ENCODE data around the gene OCIAD1. TPM values are rescaled to one million over a fixed set of nuclear protein-coding genes. Genes with fewer than 3 reads are reported as not detected.

OCIAD1 gene
- total RNA-seq, 1 experiment from 2014 or later, result 163 TPM

DNA sequence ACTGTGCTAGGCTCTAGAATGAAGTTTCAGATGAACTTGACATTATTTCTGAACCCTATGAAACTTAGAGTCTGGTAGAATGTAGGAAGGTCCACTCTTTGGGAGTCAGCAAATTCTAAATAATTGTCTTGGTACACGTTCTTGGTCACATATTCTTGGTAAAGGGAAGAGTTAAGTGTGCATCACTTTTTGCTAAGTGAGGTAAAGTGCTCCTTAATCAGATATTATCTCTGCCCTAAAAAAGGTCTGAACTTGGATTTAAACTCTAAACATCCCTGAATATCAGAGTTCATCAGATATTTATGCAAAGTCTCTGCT, 68.5 kb downstream of the OCIAD1 start:
- H3K79me2 ChIP-seq (ENCODE audit: insufficient read depth, low read length), result no peaks in the 10 kb centered on the region
- no peak overlapping the region for H3K4me2 ChIP-seq (ENCODE audit: low read length)
- no peaks in the 10 kb centered on the region for H3K9me2 ChIP-seq (ENCODE audit: insufficient read depth)
- ChIA-PET POLR2A (no interaction called here), CTCF (no interaction called here), RAD21 (ENCODE audit: low non-redundant PET in 1 of 2, low total read pairs in 2 of 2, uncharacterized antibody in 2 of 2, unreplicated experiment in 2 of 2) (no interaction called here)
- TF ChIP-seq POLR2A (IDR thresholded peaks at IDR 0.05; ENCODE audit: borderline replicate concordance, extremely low read depth, insufficient read depth, insufficient read length) (no peak), EGR1 (IDR thresholded peaks at IDR 0.05; ENCODE audit: low read depth) (no peak), ZFX (IDR thresholded peaks at IDR 0.05) (no peak), FOSL1 (IDR thresholded peaks at IDR 0.05; ENCODE audit: low read depth) (no peak), ZNF274 (IDR thresholded peaks at IDR 0.05; ENCODE audit: low read depth, low read length) (no peak), ZBTB33 (IDR thresholded peaks at IDR 0.05; ENCODE audit: extremely low read depth, insufficient replicate concordance, low read length) (no peak), ATF3 (IDR thresholded peaks at IDR 0.05) (no peak), TCF7L2 (IDR thresholded peaks at IDR 0.05; ENCODE audit: borderline replicate concordance, extremely low read depth, insufficient read depth, insufficient read length) (no peak), ELF1 (IDR thresholded peaks at IDR 0.05; ENCODE audit: borderline replicate concordance, low read depth) (no peak), SRF (IDR thresholded peaks at IDR 0.05; ENCODE audit: low read depth) (no peak), EZH2 (IDR thresholded peaks at IDR 0.05) (no peak), YY1 (IDR thresholded peaks at IDR 0.05; ENCODE audit: extremely low read depth, insufficient replicate concordance, low read depth, low read length) (no peak), RAD21 (IDR thresholded peaks at IDR 0.05; ENCODE audit: low read depth) (no peak)
- TF ChIP-seq, protein P1, sequence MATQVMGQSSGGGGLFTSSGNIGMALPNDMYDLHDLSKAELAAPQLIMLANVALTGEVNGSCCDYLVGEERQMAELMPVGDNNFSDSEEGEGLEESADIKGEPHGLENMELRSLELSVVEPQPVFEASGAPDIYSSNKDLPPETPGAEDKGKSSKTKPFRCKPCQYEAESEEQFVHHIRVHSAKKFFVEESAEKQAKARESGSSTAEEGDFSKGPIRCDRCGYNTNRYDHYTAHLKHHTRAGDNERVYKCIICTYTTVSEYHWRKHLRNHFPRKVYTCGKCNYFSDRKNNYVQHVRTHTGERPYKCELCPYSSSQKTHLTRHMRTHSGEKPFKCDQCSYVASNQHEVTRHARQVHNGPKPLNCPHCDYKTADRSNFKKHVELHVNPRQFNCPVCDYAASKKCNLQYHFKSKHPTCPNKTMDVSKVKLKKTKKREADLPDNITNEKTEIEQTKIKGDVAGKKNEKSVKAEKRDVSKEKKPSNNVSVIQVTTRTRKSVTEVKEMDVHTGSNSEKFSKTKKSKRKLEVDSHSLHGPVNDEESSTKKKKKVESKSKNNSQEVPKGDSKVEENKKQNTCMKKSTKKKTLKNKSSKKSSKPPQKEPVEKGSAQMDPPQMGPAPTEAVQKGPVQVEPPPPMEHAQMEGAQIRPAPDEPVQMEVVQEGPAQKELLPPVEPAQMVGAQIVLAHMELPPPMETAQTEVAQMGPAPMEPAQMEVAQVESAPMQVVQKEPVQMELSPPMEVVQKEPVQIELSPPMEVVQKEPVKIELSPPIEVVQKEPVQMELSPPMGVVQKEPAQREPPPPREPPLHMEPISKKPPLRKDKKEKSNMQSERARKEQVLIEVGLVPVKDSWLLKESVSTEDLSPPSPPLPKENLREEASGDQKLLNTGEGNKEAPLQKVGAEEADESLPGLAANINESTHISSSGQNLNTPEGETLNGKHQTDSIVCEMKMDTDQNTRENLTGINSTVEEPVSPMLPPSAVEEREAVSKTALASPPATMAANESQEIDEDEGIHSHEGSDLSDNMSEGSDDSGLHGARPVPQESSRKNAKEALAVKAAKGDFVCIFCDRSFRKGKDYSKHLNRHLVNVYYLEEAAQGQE (IDR thresholded peaks at IDR 0.05; ENCODE audit: low read depth), result no peak
- no peaks in the 10 kb centered on the region for H3K9me3 ChIP-seq (ENCODE audit: control insufficient read depth in 1 of 2, insufficient read depth in 1 of 2, low read depth in 1 of 2, low read length in 2 of 2)
- BruUV-seq (replicated peaks), result no TSS peak
- peaks cover 0 to 9% of the 10 kb centered on the region in 2 experiments; a peak in 1 of 4 replicates for H3K4me1 ChIP-seq (ENCODE audit: control insufficient read depth in 1 of 2, insufficient read depth in 2 of 2, low read length in 2 of 2)
- DNase-seq (ENCODE audit: low read depth, low spot score), result no peak
- no peaks in the 10 kb centered on the region for H4K20me1 ChIP-seq (ENCODE audit: insufficient read depth)
- H3K27me3 ChIP-seq (ENCODE audit: insufficient read depth, low read length), result no peaks in the 10 kb centered on the region
- H3K36me3 ChIP-seq (ENCODE audit: control insufficient read depth in 1 of 2, insufficient read depth in 2 of 2, low read length in 2 of 2), result peaks cover 9 to 14% of the 10 kb centered on the region in 2 experiments; a peak in 2 of 4 replicates
- no peak overlapping the region for H3K4me3 ChIP-seq (replicated peaks in 1 of 2; ENCODE audit: low read depth in 1 of 2, low read length in 2 of 2)
- intact Hi-C loops (cut with micrococcal nuclease), result no loop called here
- no peak overlapping the region for H3K27ac ChIP-seq (ENCODE audit: low read depth, low read length)
- no peak for ATAC-seq
- no peak overlapping the region for H2AFZ ChIP-seq (ENCODE audit: low read depth, low read length, poor library complexity, severe bottlenecking)
- H3K9ac ChIP-seq (ENCODE audit: low read length), result no peak overlapping the region

Data from HCT116 (cell line).